IPS DF 4.7 (cell line): ENCODE data around the gene PRKCH.

ENCODE experiments used
- DNase-seq: peaks from one replicate; pipeline ENCODE4 v3.0.0-alpha.2; 2013; ENCODE audit warnings: low spot score; ENCODE audit errors: extremely low read depth

Gene PRKCH

GRCh38 chr14:61581955-61582615 is 260.7 kb downstream of the PRKCH start:
- no peak for DNase-seq

GRCh38 chr14:61582815-61583214 is 261.4 kb downstream of the PRKCH start:
- no peak for DNase-seq

GRCh38 chr14:61584331-61584741 is 263.0 kb downstream of the PRKCH start:
- DNase-seq, result no peak

- no peak for DNase-seq
Observed at GRCh38 chr14:61585598-61586543, 264.5 kb downstream of the PRKCH start.

- no peak for DNase-seq
Observed at GRCh38 chr14:61586544-61587055, 265.2 kb downstream of the PRKCH start.

GRCh38 chr14:61587081-61587713 is 265.8 kb downstream of the PRKCH start:
- no peak for DNase-seq

- DNase-seq, result no peak
Observed at GRCh38 chr14:61588419-61588901, 267.1 kb downstream of the PRKCH start.

GRCh38 chr14:61589691-61590581 is 268.6 kb downstream of the PRKCH start:
- no peak for DNase-seq

- DNase-seq, result no peak
Observed at GRCh38 chr14:61591862-61592261, 270.5 kb downstream of the PRKCH start.

- no peak for DNase-seq
Observed at GRCh38 chr14:61593330-61593729, 272.0 kb downstream of the PRKCH start.

- DNase-seq, result no peak
Observed at GRCh38 chr14:61596990-61597389, 275.6 kb downstream of the PRKCH start.

GRCh38 chr14:61598980-61599379 is 277.6 kb downstream of the PRKCH start:
- DNase-seq, result no peak

- DNase-seq, result no peak
Observed at GRCh38 chr14:61599942-61600341, 278.6 kb downstream of the PRKCH start.
